HL-60/S4 (cell line): ENCODE data around the gene ZNF618.

ENCODE experiments used
- in situ Hi-C: fragments of 300-500 bp; cut with MboI; formaldehyde crosslinking; loops from 2 replicates; pipeline ENCODE4 v1.14.3; 2022; ENCODE audit warnings: low sequenced_read_pairs

The ZNF618 gene

DNA sequence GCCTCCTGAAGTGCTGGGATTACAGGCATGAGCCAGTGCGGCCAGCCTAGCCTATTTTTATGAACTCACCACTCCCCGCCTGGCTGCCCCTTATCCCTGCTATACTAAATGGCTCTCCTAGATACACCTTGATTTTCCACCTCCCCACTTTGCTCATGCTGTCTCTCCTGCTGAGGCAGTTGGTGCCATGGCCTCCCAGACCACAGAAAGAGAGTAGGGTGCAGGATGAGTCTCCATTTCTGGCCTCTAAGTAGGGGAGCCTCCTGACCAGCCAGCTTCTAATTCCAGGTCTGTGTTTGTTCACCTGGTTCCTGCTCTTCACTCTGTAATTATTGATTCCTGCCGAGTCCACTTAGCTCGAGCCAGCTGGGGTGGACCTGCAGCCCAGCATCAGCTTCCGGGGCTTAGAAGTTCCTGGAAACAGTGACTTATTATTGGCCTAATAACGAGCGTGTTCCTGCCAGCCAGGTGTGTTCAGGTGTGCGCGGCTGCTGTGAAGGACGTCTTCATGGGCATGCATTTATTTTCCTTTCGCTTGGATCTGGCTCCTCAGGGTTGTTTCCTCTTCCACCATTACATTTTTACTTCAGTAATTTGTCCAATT, 34.0 kb downstream of the ZNF618 start:
- in situ Hi-C loops = no loop called here

DNA sequence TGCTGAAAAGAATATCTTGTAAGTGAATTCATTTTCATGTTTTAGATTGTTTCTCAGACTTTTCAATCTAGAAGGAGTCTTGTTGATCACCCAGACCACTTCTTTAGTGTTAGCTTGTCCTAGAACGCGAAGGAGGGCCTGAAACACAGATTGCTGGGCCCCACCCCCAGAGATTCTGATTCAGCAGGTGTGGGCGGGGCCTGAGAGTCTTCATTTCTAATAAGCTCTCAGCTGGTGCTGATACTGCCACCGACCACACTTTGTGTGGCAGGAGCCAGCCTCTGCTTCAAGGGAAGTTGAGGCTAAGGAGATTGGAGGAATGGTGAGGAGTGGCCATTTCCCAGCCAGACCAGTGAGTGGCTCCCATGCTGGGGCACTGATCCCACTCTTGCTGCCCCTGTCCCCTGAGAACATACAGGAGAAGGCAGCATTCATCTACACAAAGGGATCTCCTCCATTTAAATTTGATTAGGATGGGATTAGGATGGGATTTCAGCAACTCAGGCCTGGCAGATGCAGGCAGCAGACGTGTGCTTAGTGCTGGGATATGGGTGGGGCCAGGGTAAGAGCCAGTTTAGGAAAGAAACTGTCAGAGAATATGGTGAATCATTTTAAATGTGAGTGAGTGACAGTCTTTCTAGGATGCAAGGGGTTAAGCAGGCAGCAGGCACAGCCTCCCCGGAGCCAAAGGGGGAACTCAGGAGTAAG, 35.9 kb downstream of the ZNF618 start:
- in situ Hi-C loops = no loop called here

DNA sequence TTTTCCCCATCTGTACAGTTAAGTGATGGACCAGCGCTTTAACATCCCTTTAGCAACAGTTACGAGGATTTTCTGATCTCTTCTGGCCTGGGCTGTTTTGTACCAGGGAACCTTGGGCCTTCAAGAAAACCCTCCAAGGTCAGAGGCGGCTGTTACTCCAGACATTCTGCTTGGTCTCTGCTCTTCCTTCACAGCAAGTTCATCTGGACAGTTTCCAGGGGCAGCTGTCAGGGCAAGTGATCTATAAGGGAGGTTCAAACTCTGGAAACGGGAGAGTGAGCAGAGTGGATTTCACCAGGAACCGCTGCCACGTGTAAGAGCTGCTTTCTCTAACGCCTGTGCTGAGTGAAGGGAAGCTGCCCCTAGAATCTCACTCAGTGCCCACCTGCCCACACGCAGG, 36.7 kb downstream of the ZNF618 start:
- in situ Hi-C loops = no loop called here

DNA sequence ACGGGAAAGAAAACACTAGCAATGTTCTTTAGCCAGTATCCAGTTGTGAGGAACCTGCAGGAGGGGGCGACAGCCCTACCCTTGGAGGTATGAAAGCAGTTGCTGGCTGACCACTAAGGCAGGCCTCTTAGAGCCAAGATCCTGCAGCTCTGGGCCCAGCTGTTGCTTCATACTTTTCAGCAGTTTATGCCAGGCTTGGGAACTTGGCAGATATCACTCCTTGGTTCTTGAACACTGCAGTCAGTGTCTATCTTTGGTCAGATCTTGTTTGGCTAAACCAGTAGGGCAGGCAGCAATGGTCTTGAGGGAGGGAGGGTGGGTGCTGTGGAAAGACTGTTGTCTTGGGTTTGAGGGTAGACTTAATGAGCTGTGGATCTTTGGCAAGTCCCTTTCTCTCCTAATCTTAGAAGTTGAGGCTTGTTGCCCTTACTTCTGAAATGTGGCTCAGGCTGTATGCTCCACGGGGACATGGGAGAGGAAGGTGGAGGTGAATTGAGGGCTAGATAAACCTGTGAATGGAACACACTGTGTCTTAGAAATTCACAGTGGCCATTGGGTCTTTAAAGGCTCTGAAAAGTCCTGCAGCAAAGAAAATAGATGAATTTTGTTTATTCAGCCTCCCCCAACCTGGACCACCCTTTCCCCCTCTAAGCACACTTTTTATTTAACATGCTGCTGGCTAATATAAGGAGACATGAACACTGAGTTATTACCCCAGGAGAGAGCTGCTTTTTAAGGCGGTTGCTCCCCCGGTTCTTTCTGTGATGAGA, 37.5 kb downstream of the ZNF618 start:
- in situ Hi-C loops = no loop called here

DNA sequence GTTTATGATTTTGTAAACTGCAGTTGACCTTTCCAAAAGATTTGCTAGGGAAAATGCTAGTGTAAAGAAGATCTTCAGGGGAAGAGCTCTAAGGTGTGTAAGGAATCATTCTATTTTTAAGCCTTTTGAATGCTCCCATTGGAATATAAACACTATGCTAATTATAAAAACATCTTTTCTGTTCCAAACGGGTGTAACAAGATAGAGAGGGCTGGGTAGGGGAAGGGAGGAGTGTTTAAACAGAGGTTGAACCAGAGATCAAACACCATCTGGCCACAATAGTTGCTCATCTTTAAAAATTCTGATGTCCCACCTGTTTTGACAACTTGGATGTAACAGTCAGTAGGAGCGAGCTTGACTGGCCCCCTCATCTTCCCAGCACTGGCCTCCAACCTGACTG, 38.4 kb downstream of the ZNF618 start:
- in situ Hi-C loops = no loop called here

DNA sequence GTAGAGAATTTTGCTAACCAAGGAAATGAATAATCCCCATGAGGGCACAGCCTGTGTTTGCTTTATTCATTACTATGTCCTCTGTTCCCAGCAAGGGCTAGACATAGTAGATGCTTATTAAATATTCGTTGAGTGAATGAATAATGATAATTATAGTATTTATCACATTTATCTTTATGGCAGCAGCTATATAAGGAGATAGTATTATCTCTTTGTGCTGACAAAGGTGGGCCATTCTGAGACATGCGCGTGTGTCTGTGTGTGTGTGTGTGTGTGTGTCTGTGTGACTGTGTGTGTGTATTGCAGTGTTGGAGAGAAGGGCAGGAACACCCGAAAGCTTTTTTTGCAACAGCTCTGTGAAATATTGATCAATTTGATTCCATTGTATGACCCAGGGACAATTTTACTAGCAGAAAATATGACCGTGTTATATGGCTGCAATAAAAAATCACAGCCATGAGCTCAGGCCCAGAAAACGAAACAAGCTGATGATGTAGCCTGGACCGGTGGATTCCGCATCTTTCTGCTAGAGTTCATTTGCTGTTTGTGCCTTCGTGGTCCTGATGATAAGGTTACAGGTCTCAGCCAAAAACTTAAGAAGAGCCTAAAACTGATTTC, 39.8 kb downstream of the ZNF618 start:
- in situ Hi-C loops = no loop called here

DNA sequence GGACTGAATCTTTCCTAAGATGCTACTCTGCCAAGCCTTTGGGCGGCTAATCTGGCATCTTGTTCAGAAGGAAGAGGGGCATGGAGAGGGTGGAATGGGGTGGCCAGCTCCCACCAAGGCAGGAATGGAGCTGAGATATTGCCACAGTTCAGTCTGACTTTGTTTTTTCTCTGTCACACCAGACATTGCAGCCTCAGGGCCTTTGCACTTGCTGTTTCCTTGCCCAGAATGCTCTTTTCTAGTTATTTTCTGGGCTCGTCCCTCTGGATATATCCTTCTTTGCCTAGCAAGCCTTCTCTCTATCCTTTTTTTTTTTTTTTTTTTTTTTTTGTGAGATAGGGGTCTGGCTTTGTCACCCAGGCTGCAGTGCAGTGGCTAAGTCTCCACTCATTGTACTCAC, 40.8 kb downstream of the ZNF618 start:
- in situ Hi-C loops = no loop called here

DNA sequence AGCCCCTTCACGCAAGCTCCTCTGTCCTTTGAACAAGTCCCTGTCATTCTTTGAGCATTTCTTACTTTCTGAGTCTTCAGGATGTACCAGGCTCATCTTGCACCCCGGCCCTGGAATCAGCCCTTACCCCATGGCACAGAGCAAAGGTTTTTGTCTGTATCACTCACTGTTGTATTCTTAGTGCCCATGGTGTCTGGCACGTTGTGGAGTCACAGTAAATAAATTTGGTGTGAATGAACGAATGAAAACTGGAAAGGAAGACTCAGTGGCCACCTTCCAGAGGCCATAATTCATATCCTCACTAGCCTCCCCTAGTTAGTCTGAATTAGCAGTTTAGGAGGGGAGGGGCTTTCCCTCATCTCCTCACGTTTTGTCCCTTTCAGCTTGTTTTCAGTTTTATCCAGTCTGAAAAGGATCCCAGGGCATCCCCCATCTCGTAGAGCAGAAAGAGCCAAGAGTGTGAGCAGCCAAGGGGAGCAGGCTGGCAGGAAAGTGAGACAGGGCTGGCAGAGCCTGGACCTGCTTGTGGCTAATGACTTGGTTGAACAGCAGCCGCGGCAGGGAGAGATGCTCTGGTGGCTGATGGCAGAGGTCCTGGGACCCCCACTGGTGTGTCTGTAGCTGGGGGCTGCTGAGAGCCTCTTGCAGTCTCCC, 42.7 kb downstream of the ZNF618 start:
- in situ Hi-C loops = no loop called here

DNA sequence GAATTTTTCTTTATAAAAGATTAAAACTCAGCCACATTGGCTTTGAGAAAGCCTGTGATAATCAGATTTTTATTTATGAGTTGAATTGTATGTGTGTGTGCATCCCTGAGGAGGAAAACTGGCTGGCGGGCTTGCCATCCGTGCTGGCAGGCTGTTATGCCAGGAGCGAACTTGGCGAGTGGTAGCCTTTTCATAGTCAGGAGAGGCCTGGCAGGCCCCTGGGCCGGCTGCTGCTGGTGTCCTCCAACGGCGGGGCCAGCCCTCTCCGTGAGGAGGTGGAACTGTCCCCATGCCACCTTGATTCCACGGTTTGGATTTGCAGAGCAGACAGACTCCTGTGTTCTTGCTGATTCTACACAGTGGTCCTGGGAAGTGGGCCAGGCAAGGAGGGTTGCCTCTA, 43.3 kb downstream of the ZNF618 start:
- in situ Hi-C loops = no loop called here

DNA sequence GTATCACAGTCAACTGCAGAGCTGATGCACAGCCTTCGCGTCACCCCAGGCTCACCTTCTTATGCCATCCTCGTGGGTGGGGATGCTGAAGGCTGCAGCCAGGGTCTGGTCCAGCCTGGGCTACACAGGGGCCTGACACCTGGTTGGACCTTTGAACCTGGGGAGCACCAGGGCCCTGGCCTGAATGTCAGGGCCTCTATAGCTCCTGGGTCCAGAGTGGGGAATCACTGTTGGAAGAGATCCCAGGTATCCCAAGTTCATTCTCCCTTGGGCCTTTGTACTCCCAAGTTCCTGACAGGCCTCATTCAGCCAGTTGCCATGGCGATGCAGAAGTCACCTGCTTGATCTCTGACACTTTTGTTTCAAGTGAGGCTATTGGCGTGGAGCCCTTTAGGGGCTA, 43.8 kb downstream of the ZNF618 start:
- in situ Hi-C loops = no loop called here

DNA sequence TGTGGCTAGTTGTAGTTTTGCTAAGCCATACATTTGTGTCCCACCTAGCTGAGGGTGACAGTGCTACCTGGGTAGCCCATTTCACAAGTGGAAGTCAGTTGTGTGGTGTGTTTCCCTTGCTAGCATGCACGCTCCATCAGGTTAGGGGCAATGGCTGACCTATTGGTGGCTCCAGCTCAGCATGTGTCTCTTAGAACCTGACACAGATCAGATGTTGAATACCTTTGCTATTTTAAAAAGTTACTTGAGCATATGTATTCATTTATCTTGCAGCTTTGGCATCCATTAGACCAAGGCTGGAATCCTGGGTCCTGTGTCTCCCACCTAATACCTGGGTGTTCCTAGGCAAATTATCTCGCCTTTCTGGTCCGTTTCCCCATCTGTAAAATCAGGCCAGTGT, 44.8 kb downstream of the ZNF618 start:
- in situ Hi-C loops = no loop called here

DNA sequence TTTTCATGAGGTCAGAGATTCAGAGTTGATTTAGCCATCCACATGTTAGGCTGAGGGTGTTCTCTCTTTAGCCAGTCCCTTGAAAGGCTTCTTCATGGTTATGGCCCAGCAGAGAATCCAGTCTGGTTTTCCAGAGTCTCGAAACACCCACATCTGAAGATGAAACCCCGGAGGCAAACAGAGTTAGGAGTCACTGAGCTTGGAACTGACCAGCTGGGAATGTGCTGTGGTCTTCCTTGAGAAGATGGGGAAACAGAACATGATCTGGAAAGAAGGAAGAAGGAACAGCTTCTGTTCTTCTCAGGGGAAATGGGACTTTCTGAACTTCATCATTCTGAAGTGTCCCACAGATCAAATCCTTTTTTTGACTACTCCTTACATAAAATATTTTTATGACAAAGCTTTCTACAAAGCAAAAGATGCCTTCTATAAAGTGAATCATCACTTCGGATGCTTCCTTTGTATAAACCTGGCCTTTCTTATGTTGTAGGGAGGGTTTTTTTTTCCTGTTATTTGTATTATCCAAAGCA, 45.4 kb downstream of the ZNF618 start:
- in situ Hi-C loops = no loop called here

DNA sequence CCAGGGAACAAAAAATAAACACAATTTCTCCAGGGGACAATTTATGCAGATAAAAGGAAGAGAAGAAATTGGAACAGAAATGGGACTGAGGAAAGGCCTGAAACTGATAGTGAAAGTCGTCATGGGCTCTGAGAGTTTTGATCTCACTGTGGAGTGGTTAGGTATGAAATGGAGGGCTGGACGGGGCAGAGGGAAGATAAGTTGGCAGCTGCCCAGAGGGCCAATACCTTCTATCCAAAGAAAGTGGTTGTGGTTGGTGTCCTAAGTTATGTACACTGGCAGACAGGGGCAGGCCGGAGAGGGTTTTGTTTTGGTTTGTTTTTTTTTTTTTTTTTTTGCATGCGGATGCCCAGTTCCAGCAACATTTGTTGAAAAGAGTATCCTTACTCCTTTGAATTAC, 46.1 kb downstream of the ZNF618 start:
- in situ Hi-C loops = no loop called here

DNA sequence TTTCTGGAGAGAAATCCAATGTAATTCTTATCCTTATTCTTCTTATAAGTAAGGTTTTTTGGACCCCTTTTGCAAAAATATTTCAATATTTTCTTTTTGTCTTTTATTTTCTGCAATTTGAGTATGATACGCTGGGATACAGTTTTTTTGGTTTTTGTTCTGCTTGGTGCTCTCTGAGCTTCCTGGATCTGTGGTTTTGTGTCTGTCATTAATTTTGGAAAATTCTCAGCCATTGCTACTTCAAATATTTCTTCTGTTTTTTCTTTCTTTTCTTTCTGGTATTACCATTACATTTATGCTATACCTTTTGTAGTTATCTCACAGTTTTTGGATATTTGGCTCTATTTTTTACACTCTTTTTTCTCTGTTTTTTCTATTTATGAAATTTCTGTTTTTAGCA, 50.1 kb downstream of the ZNF618 start:
- in situ Hi-C loops = no loop called here

DNA sequence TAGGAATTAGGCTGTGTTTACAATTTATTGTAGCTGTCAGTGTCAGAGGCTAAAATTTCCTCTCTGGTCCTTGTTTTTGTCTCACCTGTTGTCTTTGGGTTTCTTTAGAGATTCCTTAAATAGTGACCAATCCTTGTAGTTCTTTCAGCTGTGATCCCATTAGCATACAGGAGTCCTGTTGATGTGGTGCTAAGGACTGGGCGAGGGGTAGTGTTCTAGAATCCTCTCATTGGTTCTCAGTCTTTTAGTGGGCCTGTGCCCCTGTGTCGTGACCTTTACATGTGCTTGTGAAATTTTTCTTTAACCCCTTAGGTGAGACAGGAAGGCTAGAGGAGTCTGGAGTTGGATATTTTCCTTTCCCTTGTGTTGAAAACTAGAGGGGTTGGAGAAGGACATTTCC, 51.2 kb downstream of the ZNF618 start:
- in situ Hi-C loops = no loop called here

DNA sequence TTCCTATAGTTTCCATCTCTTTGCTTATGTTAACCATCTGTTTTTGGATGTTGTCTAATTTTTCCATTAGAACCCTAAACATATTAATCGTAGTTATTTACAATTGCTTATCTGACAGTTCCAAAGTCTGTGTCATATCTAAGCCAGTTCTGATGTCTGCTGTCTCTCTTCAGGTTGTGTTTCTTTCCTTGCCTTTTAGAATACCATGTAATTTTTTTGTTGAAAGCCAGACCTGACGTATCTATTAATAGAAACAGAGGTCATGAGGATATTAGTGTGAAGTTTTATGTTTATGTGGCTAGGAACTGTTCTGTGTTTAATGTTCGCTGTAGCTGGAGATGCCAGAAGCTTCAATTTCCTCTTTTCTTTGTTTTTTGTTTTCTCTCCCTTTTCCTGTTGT, 52.2 kb downstream of the ZNF618 start:
- in situ Hi-C loops = no loop called here

DNA sequence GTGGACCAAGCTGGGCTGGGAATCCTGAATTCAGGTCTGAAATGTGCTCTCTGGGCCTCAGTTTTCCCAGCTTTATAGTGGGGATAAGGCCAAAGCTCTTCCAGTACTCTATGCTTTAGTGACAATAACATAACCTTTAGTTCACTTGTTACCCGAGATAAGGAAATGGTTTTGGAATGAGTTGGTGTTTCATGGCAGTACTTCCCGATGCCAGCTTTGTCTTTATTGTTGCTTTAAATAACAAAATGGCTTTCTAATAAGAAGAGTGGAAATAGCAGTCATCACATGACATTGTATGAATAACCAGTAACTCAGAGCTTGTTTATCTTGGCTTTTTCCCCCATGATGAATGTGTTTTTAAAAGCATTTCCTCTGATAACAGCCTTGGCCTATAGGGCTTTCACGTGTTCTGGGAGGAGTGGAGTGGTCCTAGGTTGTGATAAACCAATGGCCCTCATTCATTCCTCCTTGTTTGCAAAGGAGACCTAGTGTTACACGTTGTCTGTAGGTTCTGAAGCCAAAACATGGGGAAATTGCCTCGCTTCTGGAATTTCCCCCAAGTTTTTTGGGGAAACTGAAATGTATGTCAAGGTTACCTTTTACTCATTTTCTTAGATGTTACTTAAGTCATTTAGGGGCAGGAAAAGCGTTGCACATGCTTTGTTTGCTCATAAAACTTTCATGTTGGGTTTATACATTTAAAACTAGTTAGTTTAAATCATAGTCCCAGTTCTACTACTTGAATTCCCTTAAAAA, 53.7 kb downstream of the ZNF618 start:
- in situ Hi-C loops = no loop called here

DNA sequence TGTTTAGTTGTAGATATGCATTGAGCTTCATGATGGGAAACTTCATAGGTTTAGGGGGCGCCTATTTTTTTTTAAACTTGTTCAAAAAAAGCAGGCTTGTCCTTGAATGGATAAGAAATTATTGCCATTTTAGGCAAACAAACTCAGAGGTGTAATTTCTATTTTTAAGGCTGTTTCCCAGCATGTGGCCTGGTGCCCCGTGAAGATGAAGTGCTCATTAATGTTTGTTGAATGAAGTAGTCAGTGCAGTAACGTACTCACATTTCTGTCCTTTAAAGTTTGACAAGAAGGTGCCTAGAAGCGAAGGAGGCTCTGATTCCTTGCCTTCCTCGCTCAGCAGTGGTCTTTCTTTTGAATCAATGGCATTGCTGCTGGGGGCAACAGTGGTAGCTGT, 54.3 kb downstream of the ZNF618 start:
- in situ Hi-C loops = no loop called here

DNA sequence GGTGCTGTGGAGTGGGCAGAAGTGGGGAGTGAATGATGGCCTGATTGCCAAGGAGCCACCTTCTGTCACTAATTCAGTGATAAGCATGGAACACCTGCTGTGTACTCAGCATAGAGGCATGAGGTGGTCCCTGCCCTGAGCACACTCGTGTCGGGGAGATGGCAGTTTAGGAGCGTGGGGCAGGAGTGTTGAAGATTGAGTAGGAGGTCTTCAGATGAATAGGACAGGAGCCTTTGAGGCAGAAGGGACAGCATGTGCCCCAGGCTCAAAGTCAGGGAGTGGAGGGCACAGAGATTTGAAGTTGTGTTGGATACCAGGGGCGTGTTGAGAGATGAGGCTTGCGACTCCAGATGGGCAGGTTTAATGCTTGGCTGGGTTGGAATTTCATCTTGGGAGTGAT, 55.0 kb downstream of the ZNF618 start:
- in situ Hi-C loops = no loop called here

DNA sequence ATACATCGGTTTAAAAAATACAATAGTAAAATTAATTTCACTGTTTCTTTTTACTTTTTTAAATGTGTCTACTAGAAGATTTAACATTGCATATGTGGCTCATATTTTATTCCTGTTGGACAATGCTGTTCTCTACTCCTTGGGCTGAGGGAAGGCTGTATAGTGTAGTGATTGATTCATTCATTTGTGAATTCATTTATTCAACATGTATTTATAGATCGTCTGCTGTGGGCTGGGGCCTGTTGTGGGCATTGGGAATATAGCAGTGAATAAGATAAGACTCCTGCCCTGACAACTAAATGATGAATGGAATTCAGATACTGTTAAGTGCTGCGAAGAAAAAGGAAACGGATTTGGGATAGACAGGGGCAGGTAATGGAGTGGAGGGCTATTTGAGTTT, 55.7 kb downstream of the ZNF618 start:
- in situ Hi-C loops = no loop called here
